Renal cortical epithelial cell (primary cell): Measurements from ENCODE around the gene PDCD6IP. TPM values are rescaled to one million over a fixed set of nuclear protein-coding genes. Genes with fewer than 3 reads are reported as not detected.
"Not testable (repeated sequence)": the region's sequence is repeated elsewhere in the genome, so short reads cannot be mapped to it uniquely, and the experiment has no call there.

ENCODE experiments used
- DNase-seq: peaks from one replicate; pipeline ENCODE4 v3.0.0-alpha.2; 2011; ENCODE audit warnings: low read depth
- total RNA-seq: library from RNA; depleted of rRNA; stranded (reverse); fragments of >200 nt; gene quantifications from 2 replicates; pipeline ENCODE4 v1.2.3, GENCODE V29; 2014

Gene PDCD6IP
- total RNA-seq, 1 donor from 2014 or later, result 370 TPM

DNA sequence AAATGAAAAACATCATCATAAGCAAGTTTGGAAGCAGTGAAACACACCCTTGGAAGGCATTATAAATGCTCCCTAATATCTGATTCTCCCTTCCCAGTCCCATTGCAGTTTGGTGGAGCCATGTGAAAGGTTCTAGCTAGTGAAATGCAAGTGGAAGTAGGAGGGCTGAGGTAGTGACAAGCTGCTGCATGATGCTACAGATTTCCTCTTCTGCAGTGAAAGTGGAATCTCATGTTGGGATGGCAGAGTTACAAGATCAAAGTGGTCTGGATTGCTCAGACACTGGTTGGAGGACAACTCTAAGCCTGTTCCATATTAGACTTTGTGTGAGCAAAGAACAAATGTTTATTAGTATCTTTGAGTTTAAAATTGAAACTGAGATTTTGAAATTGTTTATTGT lies 3.3 kb upstream of the PDCD6IP start:
- DNase-seq, result no peak

DNA sequence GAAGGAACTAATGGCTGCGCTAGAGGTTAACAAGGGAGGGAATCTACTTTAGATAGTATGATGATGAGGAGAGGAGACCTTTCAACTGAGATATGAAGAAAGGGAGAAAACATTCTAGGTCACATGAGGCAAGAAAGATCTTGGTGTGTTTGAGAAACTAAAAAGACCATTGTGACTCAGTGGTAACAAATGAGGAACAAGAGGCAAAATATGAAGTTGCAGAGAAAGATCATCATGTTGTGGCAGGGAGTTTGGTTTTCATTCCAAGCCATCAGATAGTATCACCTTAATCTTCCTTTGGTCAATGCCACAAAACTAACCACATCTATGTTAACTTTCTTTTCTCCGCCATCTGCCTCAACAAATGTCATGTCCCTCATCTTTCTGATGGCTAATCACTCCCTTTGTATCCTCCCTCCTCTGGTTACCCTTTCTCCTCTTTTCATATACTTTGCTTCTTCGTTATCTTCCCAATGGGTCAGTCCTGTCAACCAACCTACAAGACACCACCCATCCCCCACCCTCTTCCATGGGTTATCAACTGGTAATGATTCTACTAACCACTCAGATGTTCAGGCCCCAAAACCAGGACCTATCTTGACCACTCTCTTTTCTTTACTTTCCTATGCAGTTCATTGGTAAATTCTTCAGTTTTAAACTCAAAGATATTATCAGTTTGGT lies 2.4 kb upstream of the PDCD6IP start:
- no peak for DNase-seq

DNA sequence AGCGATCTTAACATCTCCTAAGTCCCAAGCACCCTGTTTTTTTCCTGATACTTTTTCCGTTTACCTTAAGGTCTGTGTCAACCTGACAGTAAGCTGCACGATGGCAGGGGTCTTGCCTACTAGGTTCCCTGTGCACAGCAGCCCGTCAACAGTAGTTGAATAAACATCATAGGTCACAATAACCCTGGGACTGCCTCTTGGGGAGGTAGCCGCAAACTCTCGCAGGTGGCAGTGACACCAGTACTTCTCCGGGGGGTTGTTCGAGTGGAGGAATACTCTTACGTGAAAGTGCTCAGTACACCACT lies 365 bp upstream of the PDCD6IP start:
- DNase-seq, result no peak

DNA sequence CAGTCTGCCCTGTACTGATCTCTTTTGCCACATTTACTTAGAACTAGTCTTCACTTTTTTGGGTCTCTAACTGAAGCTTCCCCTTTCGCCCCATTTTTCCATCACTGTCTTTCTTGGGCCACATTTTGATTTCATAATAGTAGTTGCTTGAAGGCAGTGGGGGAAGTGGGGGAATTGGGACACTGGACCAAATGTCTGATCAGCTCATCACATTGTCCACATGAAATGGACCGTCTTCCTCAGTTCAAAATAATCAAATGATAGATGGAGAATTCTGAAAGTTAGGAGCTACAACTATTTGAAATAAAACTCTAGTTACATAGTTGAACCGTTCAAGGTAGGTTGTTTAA lies 747 bp downstream of the PDCD6IP start:
- DNase-seq, result no peak

DNA sequence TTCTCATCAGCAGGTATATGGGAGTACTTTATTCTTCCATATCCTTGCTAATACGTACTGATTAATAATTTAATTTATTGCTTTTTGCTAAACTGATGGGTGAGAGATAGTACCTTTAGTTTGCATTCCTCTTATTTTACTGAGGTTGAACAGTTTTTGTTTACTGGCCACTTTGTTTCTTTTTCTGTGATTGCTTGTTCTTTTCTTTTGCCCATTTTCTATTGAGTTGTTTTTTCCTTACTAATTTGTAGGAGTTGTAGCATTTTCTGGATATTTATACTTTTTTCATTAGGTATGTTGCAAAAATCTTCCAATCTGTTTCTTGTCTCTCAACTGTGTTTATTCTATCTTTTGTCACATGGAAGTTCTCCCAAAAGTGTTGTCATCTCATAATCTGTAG lies 4.8 kb downstream of the PDCD6IP start:
- DNase-seq, result no peak

DNA sequence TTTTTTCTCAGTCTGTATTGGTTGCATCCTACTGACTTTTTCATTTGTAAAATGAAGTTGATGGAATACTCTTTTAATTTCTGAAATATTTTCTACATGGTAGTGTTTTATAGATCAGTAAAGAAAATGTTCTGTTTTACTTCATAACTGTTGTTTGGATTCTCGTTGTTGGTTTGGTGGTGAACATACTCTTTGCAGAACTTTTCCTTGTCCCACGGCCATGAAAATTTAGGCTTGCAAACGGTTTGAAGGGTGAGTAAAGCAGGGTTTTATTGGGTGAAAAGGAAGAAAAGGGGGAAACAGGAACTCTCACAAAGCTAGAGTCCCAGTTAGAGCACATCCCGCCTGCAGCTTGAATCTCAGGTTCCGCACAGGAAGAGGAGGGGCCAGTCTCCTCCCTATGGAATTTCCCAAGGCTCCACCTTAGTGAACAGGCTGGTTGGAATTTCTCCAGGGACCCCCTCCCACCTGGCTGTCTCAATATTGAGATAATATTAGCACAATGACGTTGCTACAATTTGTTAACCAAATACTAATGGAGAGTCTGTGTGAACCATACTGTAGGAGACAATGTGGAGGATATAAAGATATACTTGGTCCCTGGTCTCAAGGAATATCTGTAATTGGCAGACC lies 5.6 kb downstream of the PDCD6IP start:
- no peak for DNase-seq

DNA sequence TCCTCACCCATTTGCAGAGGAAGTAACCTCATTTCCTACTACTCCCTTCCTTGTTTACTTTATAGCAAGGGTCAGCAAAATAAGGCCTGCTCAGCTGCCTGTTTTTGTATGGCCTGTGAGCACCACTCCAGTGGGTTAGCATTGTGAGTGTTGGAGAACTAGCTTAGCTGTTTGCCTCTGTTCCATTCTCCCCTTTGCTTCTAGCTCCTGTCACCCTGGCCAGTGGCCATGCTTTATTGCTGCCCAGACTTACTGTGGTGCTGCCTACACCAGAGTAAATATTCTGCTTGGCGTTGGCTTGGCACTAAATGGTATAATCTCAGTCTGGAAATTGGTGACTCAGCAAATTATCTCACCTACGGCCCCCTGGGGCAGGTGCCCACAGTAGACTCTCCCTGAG lies 8.8 kb downstream of the PDCD6IP start:
- no peak for DNase-seq

DNA sequence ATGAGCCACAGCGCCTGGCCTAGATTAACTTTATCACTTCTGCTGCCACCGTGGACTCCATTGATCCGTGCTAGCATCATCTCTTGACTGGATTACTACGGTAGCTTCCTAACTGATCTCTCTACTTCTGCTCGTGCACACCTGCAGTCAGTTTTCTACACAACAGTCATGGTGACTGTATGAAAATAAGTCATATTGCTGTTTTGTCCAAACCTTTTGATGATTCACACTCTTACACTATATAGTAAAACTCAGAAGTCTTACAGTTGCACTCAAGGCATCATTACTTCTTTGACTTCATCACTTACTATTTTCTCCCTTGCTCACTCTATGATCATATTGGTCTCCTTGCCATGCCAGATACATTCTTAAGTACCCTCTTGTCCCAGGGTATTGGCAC lies 10.1 kb downstream of the PDCD6IP start:
- no peak for DNase-seq

DNA sequence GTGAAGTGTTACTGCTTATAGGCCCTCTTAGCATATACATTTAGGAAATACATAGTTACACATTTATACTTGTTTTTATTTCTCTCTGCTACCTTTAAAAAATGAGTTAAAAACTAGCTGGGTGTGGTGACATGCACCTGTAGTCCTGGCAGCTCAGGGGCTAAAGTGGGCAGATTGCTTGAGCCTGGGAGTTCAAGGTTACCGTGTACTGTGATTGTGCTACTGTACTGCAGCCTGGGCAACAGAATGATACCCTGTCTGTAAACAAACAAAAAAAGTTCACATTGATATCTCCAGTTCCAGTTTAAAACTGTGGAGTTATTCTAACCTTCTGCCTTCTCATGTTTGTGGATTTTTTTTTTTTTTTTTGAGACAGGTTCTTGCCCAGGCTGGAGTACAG lies 12.1 kb downstream of the PDCD6IP start:
- no peak for DNase-seq

DNA sequence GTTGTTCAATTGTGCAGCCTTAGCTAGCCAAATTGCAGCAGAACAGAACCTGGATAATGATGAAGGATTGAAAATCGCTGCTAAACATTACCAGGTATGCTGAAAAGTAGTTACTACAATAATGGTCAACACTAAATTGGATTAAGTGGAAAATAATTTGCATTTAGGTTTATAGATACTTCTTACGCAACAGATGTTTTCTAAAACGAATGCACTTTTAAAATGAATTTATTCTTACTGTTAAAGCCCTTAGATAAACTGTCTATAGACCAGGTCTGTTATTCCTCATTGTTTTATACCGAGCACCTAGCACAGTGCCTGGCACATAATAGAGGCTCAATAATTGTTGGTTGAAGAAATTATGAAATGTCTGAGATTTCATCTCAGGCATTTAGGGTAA lies 23.6 kb downstream of the PDCD6IP start:
- DNase-seq, result no peak

DNA sequence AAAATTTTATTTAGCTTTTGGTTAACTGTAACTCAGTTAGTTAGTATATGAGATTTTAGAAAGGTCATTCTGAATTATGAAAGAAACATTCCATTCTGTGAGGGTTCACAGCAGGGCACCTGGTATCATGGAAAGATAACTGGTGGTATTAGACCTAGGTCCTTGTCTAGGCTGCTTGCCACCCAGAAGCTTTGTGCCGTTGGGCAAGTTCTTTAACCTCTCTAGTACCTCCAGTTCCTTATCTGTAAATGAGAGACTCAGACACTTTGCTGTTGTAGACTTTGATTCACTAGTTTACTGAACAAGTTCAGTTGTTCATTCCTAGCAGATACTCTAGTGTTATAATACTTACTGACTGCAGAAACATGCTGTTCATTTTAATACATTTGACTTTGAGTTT lies 25.4 kb downstream of the PDCD6IP start:
- no peak for DNase-seq

DNA sequence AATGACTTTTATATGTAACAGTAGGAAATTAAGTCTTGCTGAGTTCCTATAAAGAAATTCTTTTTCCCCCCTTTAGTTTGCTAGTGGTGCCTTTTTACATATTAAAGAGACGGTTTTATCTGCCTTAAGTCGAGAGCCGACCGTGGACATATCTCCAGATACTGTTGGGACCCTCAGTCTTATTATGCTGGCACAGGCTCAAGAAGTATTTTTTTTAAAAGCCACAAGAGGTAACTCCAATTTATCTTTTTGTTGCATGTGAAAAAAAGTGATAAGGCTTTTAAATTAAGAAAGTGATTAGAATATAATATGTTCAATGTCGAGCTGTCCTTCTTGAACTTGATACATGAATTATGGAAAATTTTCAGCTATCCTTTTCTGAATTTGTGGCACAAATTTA lies 26.7 kb downstream of the PDCD6IP start:
- no peak for DNase-seq

DNA sequence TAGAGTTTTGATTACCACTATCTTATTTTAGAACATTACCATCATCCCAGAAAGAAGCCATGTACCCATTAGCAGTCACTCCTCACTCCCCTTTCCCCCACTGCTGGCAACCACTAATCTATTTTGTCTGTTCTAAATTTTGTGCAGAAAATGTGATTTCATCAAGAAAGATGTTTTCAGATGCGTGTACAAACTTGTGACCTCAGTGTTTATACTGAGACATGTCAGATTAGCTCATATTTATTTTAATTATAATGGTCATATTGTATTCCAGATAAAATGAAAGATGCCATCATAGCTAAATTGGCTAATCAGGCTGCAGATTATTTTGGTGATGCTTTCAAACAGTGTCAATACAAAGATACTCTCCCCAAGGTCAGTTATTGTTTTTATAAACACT lies 27.8 kb downstream of the PDCD6IP start:
- no peak for DNase-seq

DNA sequence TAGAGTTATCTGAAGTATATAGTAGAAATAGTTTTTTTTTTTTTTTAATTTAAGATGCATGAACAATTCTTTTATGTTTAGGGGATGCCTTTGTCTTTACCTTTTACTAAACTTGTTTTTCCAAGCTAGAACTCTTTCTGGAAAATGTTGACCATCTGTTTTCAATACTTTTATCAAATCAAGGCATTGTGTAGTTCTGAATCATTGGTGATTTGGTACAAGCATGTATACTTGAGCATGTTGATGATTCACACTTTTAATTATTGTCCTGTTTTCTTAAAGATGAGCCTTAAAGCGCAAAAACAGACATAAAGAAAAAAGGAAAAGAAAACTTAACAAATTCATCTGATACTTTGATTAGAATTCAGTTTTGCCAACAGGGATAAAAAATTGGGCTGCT lies 28.3 kb downstream of the PDCD6IP start:
- peak; percentile 18 for DNase-seq

DNA sequence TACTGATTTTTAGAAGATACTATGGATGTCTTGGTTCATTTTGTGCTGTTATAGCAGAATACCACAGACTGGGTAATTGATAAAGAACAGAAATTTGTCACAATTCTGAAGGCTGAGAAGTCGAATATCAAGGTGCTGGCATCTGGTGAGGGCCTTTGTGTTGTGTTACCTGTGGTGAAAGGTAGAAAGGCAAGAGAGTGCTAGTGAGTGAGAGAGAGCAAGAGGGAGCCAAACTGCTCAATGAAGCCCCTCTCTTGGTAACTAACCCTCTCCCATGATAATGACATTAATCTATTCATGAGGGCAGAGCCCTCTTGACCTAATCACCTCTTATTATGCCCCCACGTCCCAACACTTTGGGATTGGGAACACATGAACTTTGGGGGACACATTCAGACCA lies 31.3 kb downstream of the PDCD6IP start:
- DNase-seq, result no peak

DNA sequence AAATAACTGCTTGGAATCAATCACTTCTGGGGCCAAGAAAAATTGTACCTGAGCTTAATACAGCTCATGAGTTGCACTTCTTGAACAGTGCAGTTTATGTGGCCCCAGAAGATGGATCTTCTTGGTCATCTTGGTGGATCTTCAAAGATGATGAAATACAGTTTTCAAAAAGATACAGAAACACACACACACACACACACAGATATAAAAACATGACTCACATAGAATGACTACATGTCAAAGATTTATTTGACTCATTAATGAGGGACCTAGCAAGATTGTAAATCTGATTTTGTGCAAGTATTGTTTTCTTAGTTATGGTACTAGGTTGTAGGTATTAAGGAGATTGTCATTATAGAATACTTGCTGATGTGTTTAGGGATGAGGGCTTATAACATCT lies 32.6 kb downstream of the PDCD6IP start:
- no peak for DNase-seq

DNA sequence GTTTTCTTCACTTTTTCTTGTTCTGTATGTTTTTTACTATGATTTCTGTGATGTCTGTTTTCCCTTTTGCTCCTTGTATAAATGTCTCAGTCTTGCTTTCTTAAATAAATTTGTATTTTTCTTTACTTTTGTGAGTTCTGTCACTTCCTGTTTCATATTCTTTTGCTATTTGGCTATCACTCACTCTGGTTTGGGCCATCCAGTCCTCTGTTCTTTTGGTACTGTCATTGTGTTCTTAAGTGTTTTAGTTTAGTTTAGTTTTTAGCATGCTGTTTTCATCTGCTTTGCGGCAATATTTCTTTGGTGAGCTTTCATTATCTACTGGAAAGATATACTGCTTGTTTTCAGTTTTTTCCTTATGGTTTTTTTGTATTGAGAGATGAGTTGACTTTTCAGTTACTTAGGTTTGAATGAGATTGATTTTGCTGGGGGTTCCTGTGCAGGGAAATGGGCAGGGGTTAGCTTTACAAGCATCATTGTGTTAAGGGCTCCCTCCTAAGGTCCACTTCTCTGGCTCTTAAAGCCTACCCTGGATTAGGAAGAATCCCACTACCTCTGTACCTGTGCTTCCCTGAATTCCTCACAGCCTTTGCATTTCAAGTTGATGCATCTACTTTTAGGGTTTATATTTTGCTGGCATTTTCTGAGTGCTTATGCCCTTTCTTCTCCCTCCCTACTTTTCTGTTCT lies 35.1 kb downstream of the PDCD6IP start:
- DNase-seq, result no peak

DNA sequence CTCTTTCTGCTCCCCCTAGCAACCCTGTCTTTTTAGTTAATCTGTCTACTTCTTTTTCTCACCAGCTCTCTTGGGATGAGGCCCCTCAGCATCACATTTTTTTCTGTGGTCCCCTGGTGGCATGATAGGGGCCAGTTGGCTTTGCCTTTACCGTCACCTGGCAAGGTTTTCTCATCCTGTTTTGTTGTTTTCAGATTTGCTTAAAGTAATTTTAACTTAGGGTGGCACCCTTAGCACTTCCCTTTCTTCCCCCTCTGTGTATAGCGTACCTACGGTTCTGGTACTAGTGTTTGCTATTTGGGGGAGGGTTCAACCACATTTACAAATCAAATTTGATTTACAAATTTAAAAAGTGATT lies 35.6 kb downstream of the PDCD6IP start:
- no peak for DNase-seq

DNA sequence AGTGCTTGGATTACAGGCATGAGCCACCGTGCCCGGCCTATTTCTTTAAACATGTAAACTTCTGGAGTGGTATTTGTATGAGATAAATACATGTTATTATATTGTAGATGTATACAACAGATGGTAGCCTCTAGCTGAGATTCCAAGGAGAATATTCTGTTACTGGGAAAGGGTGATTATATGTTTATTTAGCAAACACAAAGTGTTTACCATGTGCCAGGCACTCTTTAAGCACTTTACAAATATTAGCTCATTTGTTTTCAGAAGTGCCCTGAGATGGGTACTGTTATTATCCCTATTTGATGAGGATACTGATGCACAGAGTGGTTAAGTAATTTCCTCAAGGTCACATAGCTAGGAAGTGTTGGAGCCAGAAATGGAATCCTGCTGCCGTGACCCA lies 38.8 kb downstream of the PDCD6IP start:
- DNase-seq, result not testable (repeated sequence)

DNA sequence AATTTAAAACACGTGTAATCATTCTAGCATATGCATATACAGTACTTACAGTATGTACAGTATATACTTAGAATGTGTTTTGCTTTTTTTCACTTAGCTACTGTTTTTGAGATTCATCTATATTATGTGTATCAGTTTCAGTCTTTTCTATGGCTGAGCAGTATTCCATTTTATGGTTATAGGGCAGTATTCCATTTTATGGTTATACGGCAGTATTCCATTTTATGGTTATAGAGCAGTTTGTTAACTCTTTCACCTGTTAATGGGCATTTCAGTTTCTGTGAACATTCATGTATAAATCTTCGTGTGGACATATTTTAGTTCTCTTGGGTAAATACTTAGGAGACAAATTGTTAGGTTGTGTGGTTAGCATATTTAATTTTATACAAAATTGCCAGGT lies 40.9 kb downstream of the PDCD6IP start:
- no peak for DNase-seq

DNA sequence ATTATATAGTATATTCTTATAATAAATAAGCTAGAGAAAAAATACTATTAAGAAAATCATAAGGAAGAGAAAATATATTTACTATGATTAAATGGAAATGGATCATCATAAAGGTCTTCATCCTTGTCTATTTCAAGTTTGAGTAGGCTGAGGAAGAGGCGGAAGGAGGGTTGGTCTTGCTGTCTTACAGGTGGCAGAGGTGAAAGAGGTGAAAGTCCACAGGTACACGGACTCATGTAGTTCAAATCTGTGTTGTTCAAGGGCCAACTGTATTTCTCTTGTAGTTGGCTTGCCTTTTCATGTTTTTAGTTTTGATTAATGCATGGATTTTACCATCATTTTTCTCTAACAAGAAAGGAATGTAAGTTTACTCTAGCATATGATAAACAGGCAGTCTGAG lies 41.7 kb downstream of the PDCD6IP start:
- no peak for DNase-seq

DNA sequence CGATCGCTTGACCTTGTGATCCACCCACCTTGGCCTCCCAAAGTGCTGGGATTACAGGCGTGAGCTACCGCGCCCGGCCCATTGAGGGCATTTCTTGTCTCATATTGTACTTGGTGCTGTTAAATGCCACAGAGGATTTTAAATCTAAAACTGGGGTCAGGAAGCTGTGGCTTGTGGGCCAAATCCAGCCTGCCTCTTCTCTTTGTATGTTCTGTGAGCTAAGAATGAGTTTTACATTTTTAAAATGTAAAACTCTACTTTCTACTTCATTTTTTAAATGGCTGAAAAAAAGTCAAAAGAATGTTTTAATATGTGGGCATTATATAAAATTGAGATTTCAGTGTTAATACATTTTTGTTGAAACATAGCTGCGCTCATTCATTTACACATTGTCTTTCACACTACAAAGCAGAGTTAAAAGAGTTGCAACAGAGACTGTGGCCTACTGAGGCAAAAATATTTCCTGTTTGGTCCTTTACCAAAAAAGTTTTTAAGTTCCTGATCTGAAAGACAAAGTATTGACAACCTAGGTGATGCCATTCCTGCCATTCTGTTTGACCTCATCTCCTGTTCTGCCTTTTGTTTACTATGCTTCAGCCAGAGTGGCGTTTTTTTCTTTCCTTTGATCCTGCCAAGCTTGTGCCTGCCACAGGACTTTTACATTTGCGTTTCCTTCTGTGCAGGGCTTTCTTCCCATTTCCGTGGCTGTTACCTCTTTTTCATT lies 50.4 kb downstream of the PDCD6IP start:
- no peak for DNase-seq

DNA sequence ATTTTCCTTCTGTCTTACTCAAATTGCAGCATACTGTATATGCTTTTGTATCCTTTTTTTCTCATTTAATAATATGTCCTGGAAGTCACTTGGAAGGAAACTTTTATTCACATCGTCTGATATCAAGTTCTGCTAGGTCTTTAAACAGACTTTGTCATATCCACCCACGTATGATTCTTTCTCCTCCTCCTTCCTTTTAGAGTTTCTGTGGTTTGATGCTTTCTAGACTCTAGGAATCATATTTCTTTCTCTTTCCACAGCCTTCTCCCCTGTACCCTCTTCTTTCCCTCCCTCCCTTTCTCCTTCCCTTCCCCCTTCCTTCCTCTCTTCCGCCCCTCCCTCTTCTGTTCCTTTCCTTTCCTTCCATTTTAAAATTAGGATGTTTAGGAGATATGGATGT lies 52.2 kb downstream of the PDCD6IP start:
- not testable (repeated sequence) for DNase-seq
